GM21529 (cell line): Measurements from ENCODE around the gene TFF1.

ENCODE experiments used
- ATAC-seq: cut with Tn5 transposase; IDR thresholded peaks from one replicate; pipeline ENCODE4 v1.9.1; 2021; ENCODE audit not compliant: unreplicated experiment

The TFF1 gene

GRCh38 chr21:42398436-42399028 is 32.2 kb upstream of the TFF1 start:
- ATAC-seq, result no peak

- ATAC-seq, result no peak
These were observed 31.5 kb upstream of the TFF1 start for GRCh38 chr21:42397746-42398394.

- ATAC-seq, result no peak
These were observed 30.7 kb upstream of the TFF1 start for GRCh38 chr21:42396799-42397745.

DNA sequence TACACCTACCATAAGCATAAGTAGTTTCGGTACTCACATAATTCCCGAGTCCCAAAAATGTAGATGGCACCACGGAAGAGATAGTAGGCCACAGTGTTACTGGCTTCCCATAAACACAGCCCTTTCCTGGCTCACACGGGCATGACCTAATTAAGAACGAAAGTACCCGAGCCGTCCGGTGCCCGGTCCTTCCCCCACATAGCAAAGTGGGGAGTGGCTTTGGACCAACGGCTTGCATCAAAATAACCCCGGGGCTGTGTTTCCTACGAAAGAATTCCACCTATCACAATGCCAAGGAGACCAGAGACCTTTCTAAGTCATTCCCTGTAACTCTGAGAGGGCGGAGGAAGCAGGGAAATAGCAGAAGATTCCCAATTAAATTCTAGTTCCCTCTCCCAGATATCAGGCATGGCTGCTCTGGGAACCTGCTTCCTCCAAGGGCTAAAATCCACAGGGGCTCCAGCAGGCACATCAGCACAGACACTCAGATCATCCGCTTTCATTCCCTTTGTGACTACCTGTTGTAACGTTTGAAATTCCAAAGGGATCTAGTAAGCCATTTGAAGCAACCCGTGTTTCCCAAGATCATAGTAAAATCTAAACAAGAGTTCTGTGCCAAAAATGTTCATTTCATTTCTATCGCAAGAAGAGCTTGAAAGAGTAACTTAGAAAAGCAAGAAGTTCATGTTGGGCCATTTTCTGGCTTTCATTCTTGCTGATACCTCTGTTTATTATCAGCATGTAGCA is 29.7 kb upstream of the TFF1 start, which contains the start of gene TMPRSS3:
Gene TMPRSS3 (minus strand): TSS at position 148 of the 747 bp plus-strand sequence. CDS start 635 bp downstream, outside the sequence.
- ATAC-seq, result no peak

- ATAC-seq, result no peak
These were observed 29.0 kb upstream of the TFF1 start for GRCh38 chr21:42395302-42395701.

DNA sequence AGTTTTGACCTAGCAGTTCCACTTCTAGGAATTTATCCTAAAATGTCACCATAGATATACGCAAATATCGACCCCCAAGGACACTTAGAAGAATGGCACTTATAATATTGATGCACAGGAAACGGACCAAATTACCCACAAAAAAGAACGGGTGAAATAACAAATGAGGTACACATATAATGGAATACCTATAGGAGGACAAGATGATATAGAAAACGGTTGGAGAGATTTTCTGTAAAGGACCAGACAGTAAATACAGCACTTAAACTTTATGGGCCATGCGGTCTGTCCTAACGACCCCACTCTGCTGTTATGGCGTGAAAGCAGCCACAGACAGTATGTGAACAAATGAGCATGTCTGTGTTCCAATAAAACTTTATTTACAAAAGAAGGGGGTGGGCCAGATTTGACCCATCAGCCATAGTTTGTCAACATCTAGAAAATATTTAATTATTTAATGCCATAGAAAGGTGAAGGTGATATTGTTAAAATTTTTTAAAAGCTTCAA is 27.2 kb upstream of the TFF1 start:
- no peak for ATAC-seq

DNA sequence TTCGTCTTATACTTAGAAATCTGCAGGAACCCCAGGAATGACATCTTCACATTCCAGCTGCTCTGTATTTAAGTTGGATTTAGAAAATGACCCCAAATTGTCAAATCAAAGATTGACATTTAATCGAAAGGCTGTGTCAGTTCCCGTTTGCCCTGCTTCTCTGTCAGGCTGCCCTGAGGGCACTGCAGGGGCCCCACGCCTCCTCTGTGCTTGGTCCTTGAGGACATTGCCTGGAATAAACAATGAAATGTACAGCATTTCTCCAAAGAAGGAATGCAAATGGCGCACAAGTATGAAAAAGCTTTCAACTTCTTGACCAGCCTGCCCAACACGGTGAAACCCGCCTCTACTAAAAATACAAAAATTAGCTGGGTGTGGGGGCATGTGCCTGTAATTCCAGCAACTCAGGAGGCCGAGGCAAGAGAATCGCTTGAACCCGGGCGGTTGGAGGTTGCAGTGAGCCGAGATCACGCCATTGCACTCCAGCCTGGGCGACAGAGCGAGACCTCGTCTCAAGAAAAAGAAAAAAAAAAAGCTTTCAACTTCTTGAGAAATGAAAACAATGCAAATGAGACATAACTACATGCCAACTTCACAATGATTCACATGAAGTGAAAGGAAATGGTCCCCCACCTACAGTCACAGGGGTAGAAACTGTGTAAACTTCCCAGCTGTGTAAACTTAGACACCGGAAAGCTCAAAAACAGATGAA is 26.6 kb upstream of the TFF1 start:
- peak; percentile 71 for ATAC-seq

GRCh38 chr21:42391297-42391696 is 25.0 kb upstream of the TFF1 start:
- no peak for ATAC-seq

- ATAC-seq, result no peak
These were observed 24.4 kb upstream of the TFF1 start for GRCh38 chr21:42390696-42391095.

DNA sequence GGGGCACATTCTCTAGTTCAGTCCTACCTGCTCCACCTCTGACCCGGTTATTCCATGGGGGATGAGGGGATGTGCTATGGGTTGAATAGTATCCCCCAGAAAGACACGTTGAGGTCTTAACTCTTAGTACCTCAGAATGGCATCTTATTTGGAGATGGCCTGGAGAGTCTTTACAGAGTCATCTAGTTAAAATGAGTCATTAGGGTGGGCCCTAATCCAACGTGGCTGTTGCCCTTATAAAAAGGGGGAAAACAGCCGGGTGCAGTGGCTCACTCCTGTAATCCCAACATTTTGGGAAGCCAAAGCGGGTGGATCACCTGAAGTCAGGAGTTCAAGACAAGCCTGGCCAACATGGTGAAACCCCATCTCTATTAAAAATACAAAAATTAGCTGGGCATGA is 23.9 kb upstream of the TFF1 start:
- ATAC-seq, result no peak

DNA sequence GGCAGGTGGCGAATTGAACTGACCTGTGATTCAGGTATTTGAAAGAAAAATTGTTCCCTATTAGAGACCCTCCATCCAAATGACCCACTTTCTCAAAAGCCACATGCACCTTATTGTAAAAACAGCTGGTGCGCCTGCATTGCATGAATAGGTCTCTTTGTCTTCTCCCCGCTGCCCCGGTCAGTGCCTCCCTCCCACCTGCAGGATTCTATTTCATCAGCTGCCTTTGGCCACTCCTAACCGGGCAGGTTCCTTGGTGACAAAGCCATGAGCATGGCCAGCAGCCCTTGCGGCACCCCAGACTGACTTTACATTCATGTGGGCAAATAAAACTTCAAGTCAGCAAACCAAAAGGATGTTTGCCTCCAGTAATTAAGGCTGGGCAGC is 23.1 kb upstream of the TFF1 start:
- ATAC-seq, result no peak

- ATAC-seq, result no peak
These were observed 22.6 kb upstream of the TFF1 start for GRCh38 chr21:42388740-42389448.

DNA sequence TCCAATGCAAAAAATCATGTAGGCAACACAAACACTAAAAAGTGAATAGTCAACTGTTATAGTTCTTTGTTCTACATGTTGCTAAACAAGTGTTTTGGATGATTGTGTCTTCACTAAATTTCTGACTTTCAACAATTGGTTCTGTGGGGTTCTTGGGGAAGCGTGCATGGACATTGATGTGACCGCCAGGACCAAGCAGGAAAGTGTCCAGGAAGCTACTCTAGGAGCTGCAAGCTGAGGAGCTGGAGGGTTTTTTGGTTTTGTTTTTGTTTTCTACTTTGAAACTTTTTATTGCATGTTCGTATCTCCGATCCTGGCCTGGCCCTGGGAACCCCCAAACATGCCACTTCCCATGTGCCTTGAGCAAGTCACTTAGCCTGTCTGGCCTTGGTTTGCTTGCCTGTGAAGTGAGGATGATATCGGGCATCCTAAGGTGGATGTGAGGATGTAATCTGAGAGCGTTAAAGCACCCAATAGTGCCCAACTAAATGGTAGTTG is 21.6 kb upstream of the TFF1 start:
- no peak for ATAC-seq

GRCh38 chr21:42387164-42387563 is 20.8 kb upstream of the TFF1 start:
- ATAC-seq, result no peak

GRCh38 chr21:42386034-42386591 is 19.8 kb upstream of the TFF1 start:
- no peak for ATAC-seq

- no peak for ATAC-seq
These were observed 19.3 kb upstream of the TFF1 start for GRCh38 chr21:42385619-42386018.

DNA sequence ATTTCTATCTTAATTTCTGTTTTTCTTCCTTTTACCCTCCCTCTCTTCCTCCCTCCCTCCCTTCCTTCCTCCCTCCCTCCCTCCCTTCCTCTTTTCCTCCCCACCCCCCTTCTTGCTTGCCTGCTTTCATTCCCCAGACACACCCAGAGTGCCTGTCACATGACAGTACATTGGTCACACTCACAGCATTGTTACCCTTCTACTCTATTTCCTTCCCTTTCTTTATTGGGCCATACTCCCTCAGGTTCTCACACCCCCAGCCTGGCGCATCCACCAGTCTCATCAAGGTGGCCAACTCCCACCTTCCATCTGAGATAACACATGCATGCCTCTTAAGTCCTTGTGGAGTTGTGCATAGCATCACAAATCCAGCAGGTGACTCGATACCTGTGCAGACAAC is 18.7 kb upstream of the TFF1 start:
- no peak for ATAC-seq

DNA sequence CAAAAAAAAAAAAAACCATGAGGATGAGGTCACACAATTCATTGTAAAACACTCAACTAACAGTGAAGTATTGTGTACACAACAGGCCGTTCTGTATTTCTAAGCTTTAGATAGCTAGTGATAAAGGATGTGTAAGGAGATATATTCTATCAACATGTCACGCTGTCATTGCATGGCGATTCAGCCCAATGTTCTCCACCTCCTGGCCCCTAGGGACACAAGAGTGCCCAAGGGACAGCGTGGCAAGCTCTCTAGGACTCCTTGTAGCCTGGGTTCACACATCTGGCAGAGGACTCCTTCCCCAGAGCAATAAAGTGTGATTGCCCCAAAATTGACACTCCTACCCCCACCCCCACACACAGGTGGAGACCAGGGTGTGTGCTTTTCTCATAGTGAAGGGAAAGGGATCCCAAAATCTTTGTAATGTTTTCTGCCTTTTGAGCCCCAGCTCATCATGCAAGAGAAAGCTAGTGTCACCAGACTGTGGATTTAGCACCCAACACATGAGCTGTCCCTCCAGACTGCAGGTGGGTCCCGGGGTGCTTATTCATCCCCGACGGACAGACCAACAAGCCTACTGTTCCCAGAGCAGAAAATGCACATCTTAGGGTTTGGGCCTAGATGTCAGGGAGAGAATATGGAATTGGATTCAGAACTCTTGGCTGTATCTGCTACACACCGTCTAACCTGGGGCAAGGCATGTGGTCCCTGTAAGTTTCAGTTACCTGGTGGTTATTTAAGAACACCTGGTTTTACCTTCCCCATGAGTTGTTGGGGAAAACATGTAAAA is 18.0 kb upstream of the TFF1 start:
- no peak for ATAC-seq
